Ishikawa (cell line): ENCODE measurements around the gene MPZL2.

Experiments used
- CREB1 ChIP-seq: IDR thresholded peaks from 2 replicates; pipeline ENCODE4 v1.6.1; 2012; ENCODE audit warnings: low read depth
- EGR1 ChIP-seq: IDR thresholded peaks from 2 replicates; pipeline ENCODE4 v1.6.1; 2012
- EP300 ChIP-seq: IDR thresholded peaks from 2 replicates; pipeline ENCODE4 v1.6.1; 2012; ENCODE audit warnings: borderline replicate concordance
- REST ChIP-seq: IDR thresholded peaks from 2 replicates; pipeline ENCODE4 v1.6.1; 2012; ENCODE audit warnings: low read depth, mild to moderate bottlenecking
- TAF1 ChIP-seq: IDR thresholded peaks from 2 replicates; pipeline ENCODE4 v1.6.1; 2012; ENCODE audit warnings: low read depth, mild to moderate bottlenecking
- TEAD4 ChIP-seq: IDR thresholded peaks from 2 replicates; pipeline ENCODE4 v1.6.1; 2012
- ZBTB7A ChIP-seq: IDR thresholded peaks from 2 replicates; pipeline ENCODE4 v1.6.1; 2012; ENCODE audit warnings: low read depth

GRCh38 chr11:118234833-118235232 is 29.3 kb downstream of the MPZL2 start:
- TF ChIP-seq EGR1 (no peak), EP300 (no peak), TAF1 (no peak), CREB1 (no peak), ZBTB7A (no peak), REST (no peak), TEAD4 (no peak)
